ENCODE measurements around the gene ZNF341.

The ZNF341 gene

GRCh38 chr20:33812908-33813462 is 81.2 kb downstream of the ZNF341 start:
- Histone ChIP-seq H3K27ac (ENCODE audit: low read length) (peak overlapping the region; percentile 88), H4K20me1 (ENCODE audit: insufficient read depth, low read length) (no peaks in the 10 kb centered on the region), H3F3A (ENCODE audit: insufficient read depth, low read length) (peaks cover 65% of the 10 kb centered on the region), H2AFZ (ENCODE audit: low read length) (no peak overlapping the region), H3K9me2 (replicated peaks; ENCODE audit: insufficient read depth, low read length) (no peaks in the 10 kb centered on the region), H3K4me3 (ENCODE audit: low read length) (peak overlapping the region; percentile 91), H3K9me3 (replicated peaks; ENCODE audit: insufficient read depth, low read length) (no peaks in the 10 kb centered on the region), H3K36me3 (replicated peaks; ENCODE audit: insufficient read depth, low read length) (no peaks in the 10 kb centered on the region; the same call in 1 of the 2 replicates), H3K79me2 (ENCODE audit: low read length) (peaks cover 78% of the 10 kb centered on the region), H3K4me2 (ENCODE audit: low read depth, low read length) (peak overlapping the region; percentile 80), H3K9ac (ENCODE audit: low read length) (peak overlapping the region; percentile 93), H3K4me1 (ENCODE audit: low read length) (peaks cover 34% of the 10 kb centered on the region), H3K27me3 (replicated peaks; ENCODE audit: insufficient read depth, low read length) (no peaks in the 10 kb centered on the region)
- no peak for TF ChIP-seq EZH2phosphoT487 (IDR thresholded peaks at IDR 0.05; ENCODE audit: low read length)
- TF ChIP-seq, protein P1, sequence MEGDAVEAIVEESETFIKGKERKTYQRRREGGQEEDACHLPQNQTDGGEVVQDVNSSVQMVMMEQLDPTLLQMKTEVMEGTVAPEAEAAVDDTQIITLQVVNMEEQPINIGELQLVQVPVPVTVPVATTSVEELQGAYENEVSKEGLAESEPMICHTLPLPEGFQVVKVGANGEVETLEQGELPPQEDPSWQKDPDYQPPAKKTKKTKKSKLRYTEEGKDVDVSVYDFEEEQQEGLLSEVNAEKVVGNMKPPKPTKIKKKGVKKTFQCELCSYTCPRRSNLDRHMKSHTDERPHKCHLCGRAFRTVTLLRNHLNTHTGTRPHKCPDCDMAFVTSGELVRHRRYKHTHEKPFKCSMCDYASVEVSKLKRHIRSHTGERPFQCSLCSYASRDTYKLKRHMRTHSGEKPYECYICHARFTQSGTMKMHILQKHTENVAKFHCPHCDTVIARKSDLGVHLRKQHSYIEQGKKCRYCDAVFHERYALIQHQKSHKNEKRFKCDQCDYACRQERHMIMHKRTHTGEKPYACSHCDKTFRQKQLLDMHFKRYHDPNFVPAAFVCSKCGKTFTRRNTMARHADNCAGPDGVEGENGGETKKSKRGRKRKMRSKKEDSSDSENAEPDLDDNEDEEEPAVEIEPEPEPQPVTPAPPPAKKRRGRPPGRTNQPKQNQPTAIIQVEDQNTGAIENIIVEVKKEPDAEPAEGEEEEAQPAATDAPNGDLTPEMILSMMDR (IDR thresholded peaks at IDR 0.05; ENCODE audit: low read length): no peak
- no peak for TF ChIP-seq EZH2 (optimal IDR thresholded peaks at IDR 0.05; ENCODE audit: low read depth, low read length)
- peak; percentile 63 for DNase-seq

GRCh38 chr20:33814238-33814712 is 82.5 kb downstream of the ZNF341 start:
- peaks cover 77% of the 10 kb centered on the region for H3F3A ChIP-seq (ENCODE audit: insufficient read depth, low read length)
- no peak overlapping the region for H2AFZ ChIP-seq (ENCODE audit: low read length)
- H3K79me2 ChIP-seq (ENCODE audit: low read length): peaks cover 91% of the 10 kb centered on the region
- H3K27me3 ChIP-seq (replicated peaks; ENCODE audit: insufficient read depth, low read length): no peaks in the 10 kb centered on the region
- no peaks in the 10 kb centered on the region for H3K9me3 ChIP-seq (replicated peaks; ENCODE audit: insufficient read depth, low read length)
- H3K9me2 ChIP-seq (replicated peaks; ENCODE audit: insufficient read depth, low read length): no peaks in the 10 kb centered on the region
- TF ChIP-seq EZH2phosphoT487 (IDR thresholded peaks at IDR 0.05; ENCODE audit: low read length): no peak
- peak overlapping the region; percentile 80 for H3K4me2 ChIP-seq (ENCODE audit: low read depth, low read length)
- no peaks in the 10 kb centered on the region; the same call in 1 of the 2 replicates for H3K36me3 ChIP-seq (replicated peaks; ENCODE audit: insufficient read depth, low read length)
- H3K4me1 ChIP-seq (ENCODE audit: low read length): peaks cover 45% of the 10 kb centered on the region
- peak overlapping the region; percentile 91 for H3K4me3 ChIP-seq (ENCODE audit: low read length)
- DNase-seq: peak; percentile 58
- no peaks in the 10 kb centered on the region for H4K20me1 ChIP-seq (ENCODE audit: insufficient read depth, low read length)
- H3K9ac ChIP-seq (ENCODE audit: low read length): peak overlapping the region; percentile 93
- peak overlapping the region; percentile 88; the same call in 1 of the 2 replicates for H3K27ac ChIP-seq (ENCODE audit: low read length)

- peak overlapping the region; percentile 88 for H3K27ac ChIP-seq (ENCODE audit: low read length)
- H3K9me2 ChIP-seq (replicated peaks; ENCODE audit: insufficient read depth, low read length): no peaks in the 10 kb centered on the region
- TF ChIP-seq EZH2phosphoT487 (IDR thresholded peaks at IDR 0.05; ENCODE audit: low read length) (no peak), EZH2 (optimal IDR thresholded peaks at IDR 0.05; ENCODE audit: low read depth, low read length) (no peak)
- TF ChIP-seq, protein P1 (IDR thresholded peaks at IDR 0.05; ENCODE audit: low read length): no peak
- H4K20me1 ChIP-seq (ENCODE audit: insufficient read depth, low read length): no peaks in the 10 kb centered on the region
- peaks cover 55% of the 10 kb centered on the region for H3K4me1 ChIP-seq (ENCODE audit: low read length)
- peaks cover 91% of the 10 kb centered on the region for H3F3A ChIP-seq (ENCODE audit: insufficient read depth, low read length)
- H3K4me3 ChIP-seq (ENCODE audit: low read length): peak overlapping the region; percentile 91
- peak overlapping the region; percentile 80 for H3K4me2 ChIP-seq (ENCODE audit: low read depth, low read length)
- no peaks in the 10 kb centered on the region for H3K27me3 ChIP-seq (replicated peaks; ENCODE audit: insufficient read depth, low read length)
- no peaks in the 10 kb centered on the region; the same call in 1 of the 2 replicates for H3K36me3 ChIP-seq (replicated peaks; ENCODE audit: insufficient read depth, low read length)
- no peak for DNase-seq
- no peak overlapping the region for H2AFZ ChIP-seq (ENCODE audit: low read length)
- H3K9me3 ChIP-seq (replicated peaks; ENCODE audit: insufficient read depth, low read length): no peaks in the 10 kb centered on the region
- peaks cover 96% of the 10 kb centered on the region for H3K79me2 ChIP-seq (ENCODE audit: low read length)
- H3K9ac ChIP-seq (ENCODE audit: low read length): peak overlapping the region; percentile 93; the same call in 1 of the 2 replicates
Observed at GRCh38 chr20:33815671-33816070, 83.9 kb downstream of the ZNF341 start.

- H3K36me3 ChIP-seq (replicated peaks; ENCODE audit: insufficient read depth, low read length): no peaks in the 10 kb centered on the region; the same call in 1 of the 2 replicates
- peaks cover 58% of the 10 kb centered on the region for H3K4me1 ChIP-seq (ENCODE audit: low read length)
- H3K27ac ChIP-seq (ENCODE audit: low read length): peak overlapping the region; percentile 88; the same call in 1 of the 2 replicates
- H3K9me3 ChIP-seq (replicated peaks; ENCODE audit: insufficient read depth, low read length): no peaks in the 10 kb centered on the region
- no peak for DNase-seq
- H4K20me1 ChIP-seq (ENCODE audit: insufficient read depth, low read length): no peaks in the 10 kb centered on the region
- H3K4me3 ChIP-seq (ENCODE audit: low read length): peak overlapping the region; percentile 91
- peak overlapping the region; percentile 93; the same call in 1 of the 2 replicates for H3K9ac ChIP-seq (ENCODE audit: low read length)
- no peak for TF ChIP-seq EZH2 (optimal IDR thresholded peaks at IDR 0.05; ENCODE audit: low read depth, low read length)
- TF ChIP-seq EZH2phosphoT487 (IDR thresholded peaks at IDR 0.05; ENCODE audit: low read length): no peak
- TF ChIP-seq, protein P1 (IDR thresholded peaks at IDR 0.05; ENCODE audit: low read length): no peak
- peak overlapping the region; percentile 80 for H3K4me2 ChIP-seq (ENCODE audit: low read depth, low read length)
- H3F3A ChIP-seq (ENCODE audit: insufficient read depth, low read length): peaks cover 94% of the 10 kb centered on the region
- no peak overlapping the region for H2AFZ ChIP-seq (ENCODE audit: low read length)
- H3K79me2 ChIP-seq (ENCODE audit: low read length): peaks cover 100% of the 10 kb centered on the region
- no peaks in the 10 kb centered on the region for H3K27me3 ChIP-seq (replicated peaks; ENCODE audit: insufficient read depth, low read length)
- no peaks in the 10 kb centered on the region for H3K9me2 ChIP-seq (replicated peaks; ENCODE audit: insufficient read depth, low read length)
Observed at GRCh38 chr20:33816191-33816590, 84.4 kb downstream of the ZNF341 start.

Data from MM.1S (cell line).